ENCODE data around the gene SCGB1C1.
"Not testable (repeated sequence)": the region's sequence is repeated elsewhere in the genome, so short reads cannot be mapped to it uniquely, and the experiment has no call there.

SCGB1C1 gene

DNA sequence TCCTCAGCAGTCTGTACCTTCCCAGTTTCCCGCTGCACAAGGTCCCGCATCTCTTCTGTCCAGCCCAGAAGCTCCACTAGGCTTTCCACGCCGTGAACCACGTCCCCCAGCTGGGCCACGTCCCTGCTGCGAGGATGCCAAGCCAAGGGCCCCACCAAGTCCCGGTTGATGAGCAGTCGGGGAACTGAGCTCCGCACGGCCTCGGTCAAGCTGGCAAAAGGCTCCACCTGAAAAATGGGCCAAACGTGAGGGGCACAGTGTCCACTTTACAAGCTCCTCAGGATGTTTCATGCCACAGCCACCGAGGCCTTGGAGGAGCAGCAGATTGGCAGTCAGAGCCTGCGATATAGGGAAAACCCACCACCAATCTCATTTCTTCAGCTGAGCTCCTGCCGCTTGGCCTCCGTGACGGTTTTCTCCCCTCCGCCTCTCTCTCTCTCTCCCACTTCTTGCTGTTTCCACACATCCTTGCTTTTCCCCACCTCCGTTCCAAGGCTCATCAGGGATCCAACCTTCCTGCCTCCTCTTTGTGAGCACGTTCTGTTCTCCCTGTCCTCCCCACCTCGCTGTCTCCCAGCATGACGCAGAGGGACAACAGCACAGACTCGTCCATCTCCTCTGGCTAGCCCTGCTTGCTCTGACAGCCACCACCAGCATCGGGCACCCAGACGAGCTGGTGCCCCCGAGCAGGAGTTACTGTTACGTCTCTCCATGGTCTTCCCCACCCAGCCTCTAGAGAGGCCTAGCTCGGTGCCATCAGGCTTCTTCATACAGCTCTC, 26.1 kb downstream of the SCGB1C1 start:
- DNase-seq (ENCODE audit: low spot score), result no peak

GRCh38 chr11:220641-221215, 27.9 kb downstream of the SCGB1C1 start:
- DNase-seq (ENCODE audit: low spot score), result not testable (repeated sequence)

GRCh38 chr11:221539-221938, 28.7 kb downstream of the SCGB1C1 start:
- DNase-seq (ENCODE audit: low spot score), result no peak

GRCh38 chr11:221998-222789, 29.3 kb downstream of the SCGB1C1 start:
- DNase-seq (ENCODE audit: low spot score), result no peak

DNA sequence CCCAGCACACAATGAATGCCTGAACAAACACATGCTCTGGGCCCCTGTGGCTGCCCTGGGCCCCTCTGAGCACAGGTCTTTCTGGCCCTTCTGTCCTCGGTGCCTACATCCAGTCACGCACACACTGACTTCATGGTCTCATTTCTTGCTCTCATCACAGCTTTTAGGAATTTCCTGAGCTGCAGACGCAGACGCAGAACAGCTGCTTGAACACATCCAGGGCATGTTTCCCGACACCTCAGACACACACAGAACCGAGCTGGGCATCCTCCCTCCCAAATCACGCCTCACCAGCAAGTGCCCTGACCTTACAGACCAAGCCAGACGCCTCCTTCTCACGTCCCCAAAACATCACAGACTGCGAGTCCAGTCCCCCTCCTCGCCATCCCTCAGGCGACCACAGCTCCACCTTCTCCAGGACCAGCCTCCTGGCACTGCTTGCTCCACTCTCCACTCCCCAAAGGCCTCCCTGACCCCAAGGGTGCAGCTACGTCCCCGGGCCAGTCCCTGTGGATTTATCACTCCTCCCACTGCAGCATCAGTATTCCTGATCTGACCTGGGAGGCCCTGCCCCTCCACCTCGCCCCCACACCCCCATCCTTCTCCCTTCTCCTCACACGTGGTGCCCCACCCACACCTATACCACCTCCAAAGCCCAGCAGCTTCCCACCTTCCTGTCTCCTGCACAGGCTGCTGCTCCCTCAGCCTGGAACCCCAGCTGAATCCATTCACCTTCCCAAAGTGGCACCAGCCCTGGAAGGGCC, 30.3 kb downstream of the SCGB1C1 start:
- DNase-seq (ENCODE audit: low spot score), result no peak

- no peak for DNase-seq (ENCODE audit: low spot score)
Observed at GRCh38 chr11:223884-224283, 31.0 kb downstream of the SCGB1C1 start.

GRCh38 chr11:224424-224823, 31.5 kb downstream of the SCGB1C1 start:
- DNase-seq (ENCODE audit: low spot score), result no peak

GRCh38 chr11:225734-226453, 33.0 kb downstream of the SCGB1C1 start:
- no peak for DNase-seq (ENCODE audit: low spot score)

- DNase-seq (ENCODE audit: low spot score), result no peak
Observed at GRCh38 chr11:227824-228379, 35.0 kb downstream of the SCGB1C1 start.

GRCh38 chr11:230431-230830, 37.6 kb downstream of the SCGB1C1 start:
- DNase-seq (ENCODE audit: low spot score), result no peak

- no peak for DNase-seq (ENCODE audit: low spot score)
Observed at GRCh38 chr11:232783-233565, 40.1 kb downstream of the SCGB1C1 start.

GRCh38 chr11:235180-235579, 42.3 kb downstream of the SCGB1C1 start:
- DNase-seq (ENCODE audit: low spot score), result no peak

DNA sequence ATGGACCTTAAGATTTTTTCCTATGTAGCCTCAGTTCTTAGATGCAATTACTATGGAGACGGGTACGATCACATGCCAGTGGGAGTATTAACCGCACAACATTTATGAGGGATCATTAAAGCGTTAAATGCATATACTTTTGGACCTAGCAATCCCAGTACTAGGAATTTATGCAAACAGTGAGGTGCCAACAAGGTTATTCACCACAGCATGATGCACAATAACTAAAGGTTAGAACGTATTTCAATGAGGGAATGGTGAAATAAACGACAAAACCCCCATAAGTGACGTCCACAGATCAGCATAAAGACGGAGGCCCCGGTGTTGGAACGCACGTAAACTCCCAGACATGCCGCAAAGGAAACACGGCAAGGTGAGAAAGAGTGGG, 42.7 kb downstream of the SCGB1C1 start:
- DNase-seq (ENCODE audit: low spot score), result no peak

GRCh38 chr11:235997-236773, 43.3 kb downstream of the SCGB1C1 start, which contains the start of gene SIRT3:
SIRT3 (minus strand) TSS chr11:236342; CDS start chr11:236328, 14 bp downstream.
- peak; percentile 80 for DNase-seq (ENCODE audit: low spot score)

DNA sequence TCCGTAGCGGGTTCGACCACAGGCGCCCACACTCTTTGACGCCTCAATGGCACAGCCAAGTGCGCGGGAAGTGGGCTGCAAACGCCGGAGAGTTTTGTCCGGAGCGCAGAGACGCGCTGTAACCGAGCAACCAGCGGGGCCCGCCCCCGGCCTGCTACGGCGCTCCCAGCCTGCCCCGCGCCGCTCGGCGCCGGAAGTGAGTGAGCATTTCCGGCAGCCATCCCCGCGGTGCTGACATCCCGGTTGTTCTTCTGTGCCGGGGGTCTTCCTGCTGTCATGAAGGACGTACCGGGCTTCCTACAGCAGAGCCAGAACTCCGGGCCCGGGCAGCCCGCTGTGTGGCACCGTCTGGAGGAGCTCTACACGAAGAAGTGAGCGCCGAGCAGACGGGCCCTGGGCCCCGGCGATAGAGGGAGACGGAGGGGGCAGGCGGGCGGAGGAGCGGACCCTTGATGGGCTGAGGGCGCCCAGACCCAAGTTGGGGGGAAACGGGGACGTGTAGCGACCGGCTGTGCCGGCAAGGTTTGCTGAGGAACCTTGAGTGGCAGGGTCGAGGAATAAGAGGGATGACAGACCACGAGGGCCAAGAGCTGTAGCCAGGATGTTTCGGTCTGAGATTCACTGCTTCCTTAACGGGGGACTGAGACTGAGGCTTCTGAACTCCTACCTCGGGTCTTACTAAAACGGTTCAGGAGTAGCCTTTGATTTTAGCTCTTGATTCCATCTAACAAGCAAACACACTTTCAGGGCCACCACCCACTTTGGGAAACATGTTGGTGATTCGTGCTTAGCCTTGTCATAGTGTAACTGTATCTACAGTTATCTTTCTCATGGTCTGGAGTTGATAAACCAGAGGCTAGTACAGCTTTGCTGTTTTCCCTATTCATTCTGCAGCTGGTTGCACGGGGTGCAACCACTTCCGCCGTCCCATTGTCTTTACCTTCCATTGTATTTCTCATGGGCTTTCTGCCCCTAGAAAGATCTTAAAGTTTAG, 44.2 kb downstream of the SCGB1C1 start, which contains the start of gene PSMD13:
Gene PSMD13 (plus strand): TSS at position 203 of the 994 bp plus-strand sequence. CDS start 74 bp downstream, at position 277.
- peak; percentile 83 for DNase-seq (ENCODE audit: low spot score)

GRCh38 chr11:238346-238745, 45.5 kb downstream of the SCGB1C1 start:
- not testable (repeated sequence) for DNase-seq (ENCODE audit: low spot score)

GRCh38 chr11:240315-240714, 47.4 kb downstream of the SCGB1C1 start:
- no peak for DNase-seq (ENCODE audit: low spot score)

- no peak for DNase-seq (ENCODE audit: low spot score)
Observed at GRCh38 chr11:241634-242033, 48.8 kb downstream of the SCGB1C1 start.

All from kidney capillary endothelial cell (primary cell).